SK-N-SH treated with all-trans-retinoic acid at 6 μM for 48 hours (cell line): ENCODE data around the gene ATP6V0B.

Experiments
- ATAC-seq: fragments of 200-7000 bp; cut with Tn5 transposase; 3 replicates; pipeline ENCODE4 v1.9.1; 2020; ENCODE audit warnings: mild to moderate bottlenecking, moderate library complexity
- ARNTL ChIP-seq: fragments of 450-650 bp; formaldehyde crosslinking; IDR thresholded peaks from 2 replicates; pipeline ENCODE4 v1.5.0; 2020; ENCODE audit warnings: low read depth, mild to moderate bottlenecking, moderate library complexity, borderline replicate concordance
- CSRNP3 ChIP-seq: fragments of 250-450 bp; sonication (Bioruptor Pico); IDR thresholded peaks from 2 replicates; pipeline ENCODE4 v1.5.1; 2021; ENCODE audit warnings: mild to moderate bottlenecking, moderate library complexity
- GLIS3 ChIP-seq: fragments of 250-450 bp; sonication (Bioruptor Pico); IDR thresholded peaks from 2 replicates; pipeline ENCODE4 v1.5.0; 2020; ENCODE audit warnings: mild to moderate bottlenecking, moderate library complexity
- ISL1 ChIP-seq: fragments of 250-450 bp; sonication (Bioruptor Pico); IDR thresholded peaks from 2 replicates; pipeline ENCODE4 v2.1.2; 2022; ENCODE audit warnings: mild to moderate bottlenecking, moderate library complexity
- OSR1 ChIP-seq: fragments of 250-450 bp; sonication (Bioruptor Pico); IDR thresholded peaks from 2 replicates; pipeline ENCODE4 v1.8.0; 2022; ENCODE audit warnings: moderate library complexity, mild to moderate bottlenecking, inconsistent platforms
- POU6F1 ChIP-seq: fragments of 250-450 bp; sonication (Bioruptor Pico); IDR thresholded peaks from 2 replicates; pipeline ENCODE4 v1.8.0; 2021; ENCODE audit warnings: low read depth, mild to moderate bottlenecking, moderate library complexity, borderline replicate concordance
- PPARA ChIP-seq: fragments of 250-450 bp; sonication (Bioruptor Pico); IDR thresholded peaks from 2 replicates; pipeline ENCODE4 v1.5.0; 2020; ENCODE audit warnings: mild to moderate bottlenecking, borderline replicate concordance
- RARB ChIP-seq: fragments of 250-450 bp; sonication (Bioruptor Pico); IDR thresholded peaks from 2 replicates; pipeline ENCODE4 v1.8.0; 2021; ENCODE audit warnings: mild to moderate bottlenecking, moderate library complexity
- SNAI2 ChIP-seq: fragments of 250-450 bp; sonication (Bioruptor Pico); IDR thresholded peaks from 2 replicates; pipeline ENCODE4 v1.5.0; 2020; ENCODE audit warnings: mild to moderate bottlenecking, moderate library complexity
- TCF4 ChIP-seq: fragments of 250-450 bp; sonication (Bioruptor Pico); IDR thresholded peaks from 2 replicates; pipeline ENCODE4 v1.8.0; 2021; ENCODE audit warnings: mild to moderate bottlenecking, moderate library complexity, borderline replicate concordance
- TOX ChIP-seq: fragments of 250-450 bp; sonication (Bioruptor Pico); IDR thresholded peaks from 2 replicates; pipeline ENCODE4 v1.8.0; 2021; ENCODE audit warnings: mild to moderate bottlenecking, moderate library complexity, borderline replicate concordance
- TSHZ2 ChIP-seq: fragments of 250-450 bp; sonication (Bioruptor Pico); IDR thresholded peaks from 2 replicates; pipeline ENCODE4 v1.5.0; 2020; ENCODE audit warnings: mild to moderate bottlenecking, moderate library complexity
- ZC3H10 ChIP-seq: fragments of 250-450 bp; sonication (Bioruptor Pico); IDR thresholded peaks from 2 replicates; pipeline ENCODE4 v1.5.1; 2021; ENCODE audit warnings: mild to moderate bottlenecking, moderate library complexity
- ZNF70 ChIP-seq: fragments of 450-650 bp; formaldehyde crosslinking; IDR thresholded peaks from 2 replicates; pipeline ENCODE4 v1.5.0; 2020; ENCODE audit warnings: mild to moderate bottlenecking, moderate library complexity
- ZNF8 ChIP-seq: fragments of 450-650 bp; formaldehyde crosslinking; IDR thresholded peaks from 2 replicates; pipeline ENCODE4 v1.5.0; 2020; ENCODE audit warnings: mild to moderate bottlenecking, moderate library complexity
- TF ChIP-seq, protein P1 (sequence below): fragments of 250-450 bp; sonication (Bioruptor Pico); IDR thresholded peaks from 2 replicates; pipeline ENCODE4 v1.5.1; 2020; ENCODE audit warnings: low read depth, mild to moderate bottlenecking, moderate library complexity
- TF ChIP-seq, protein P2 (sequence below): fragments of 250-450 bp; sonication (Bioruptor Pico); IDR thresholded peaks from 2 replicates; pipeline ENCODE4 v1.8.0; 2020; ENCODE audit warnings: mild to moderate bottlenecking, moderate library complexity, borderline replicate concordance

The ATP6V0B gene

GRCh38 chr1:43936431-43937151, 38.2 kb upstream of the ATP6V0B start (continued):
- TF ChIP-seq GLIS3 (CRISPR knock-in tag) (no peak), PPARA (CRISPR knock-in tag) (no peak), TOX (CRISPR knock-in tag) (no peak), ZC3H10 (CRISPR knock-in tag) (no peak)
- TF ChIP-seq, protein P1, sequence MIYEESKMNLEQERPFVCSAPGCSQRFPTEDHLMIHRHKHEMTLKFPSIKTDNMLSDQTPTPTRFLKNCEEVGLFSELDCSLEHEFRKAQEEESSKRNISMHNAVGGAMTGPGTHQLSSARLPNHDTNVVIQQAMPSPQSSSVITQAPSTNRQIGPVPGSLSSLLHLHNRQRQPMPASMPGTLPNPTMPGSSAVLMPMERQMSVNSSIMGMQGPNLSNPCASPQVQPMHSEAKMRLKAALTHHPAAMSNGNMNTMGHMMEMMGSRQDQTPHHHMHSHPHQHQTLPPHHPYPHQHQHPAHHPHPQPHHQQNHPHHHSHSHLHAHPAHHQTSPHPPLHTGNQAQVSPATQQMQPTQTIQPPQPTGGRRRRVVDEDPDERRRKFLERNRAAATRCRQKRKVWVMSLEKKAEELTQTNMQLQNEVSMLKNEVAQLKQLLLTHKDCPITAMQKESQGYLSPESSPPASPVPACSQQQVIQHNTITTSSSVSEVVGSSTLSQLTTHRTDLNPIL (CRISPR knock-in tag) = no peak
- TF ChIP-seq, protein P2, sequence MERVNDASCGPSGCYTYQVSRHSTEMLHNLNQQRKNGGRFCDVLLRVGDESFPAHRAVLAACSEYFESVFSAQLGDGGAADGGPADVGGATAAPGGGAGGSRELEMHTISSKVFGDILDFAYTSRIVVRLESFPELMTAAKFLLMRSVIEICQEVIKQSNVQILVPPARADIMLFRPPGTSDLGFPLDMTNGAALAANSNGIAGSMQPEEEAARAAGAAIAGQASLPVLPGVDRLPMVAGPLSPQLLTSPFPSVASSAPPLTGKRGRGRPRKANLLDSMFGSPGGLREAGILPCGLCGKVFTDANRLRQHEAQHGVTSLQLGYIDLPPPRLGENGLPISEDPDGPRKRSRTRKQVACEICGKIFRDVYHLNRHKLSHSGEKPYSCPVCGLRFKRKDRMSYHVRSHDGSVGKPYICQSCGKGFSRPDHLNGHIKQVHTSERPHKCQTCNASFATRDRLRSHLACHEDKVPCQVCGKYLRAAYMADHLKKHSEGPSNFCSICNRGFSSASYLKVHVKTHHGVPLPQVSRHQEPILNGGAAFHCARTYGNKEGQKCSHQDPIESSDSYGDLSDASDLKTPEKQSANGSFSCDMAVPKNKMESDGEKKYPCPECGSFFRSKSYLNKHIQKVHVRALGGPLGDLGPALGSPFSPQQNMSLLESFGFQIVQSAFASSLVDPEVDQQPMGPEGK (CRISPR knock-in tag) = no peak
- TF ChIP-seq, all 23 proteins: peak for 0

DNA sequence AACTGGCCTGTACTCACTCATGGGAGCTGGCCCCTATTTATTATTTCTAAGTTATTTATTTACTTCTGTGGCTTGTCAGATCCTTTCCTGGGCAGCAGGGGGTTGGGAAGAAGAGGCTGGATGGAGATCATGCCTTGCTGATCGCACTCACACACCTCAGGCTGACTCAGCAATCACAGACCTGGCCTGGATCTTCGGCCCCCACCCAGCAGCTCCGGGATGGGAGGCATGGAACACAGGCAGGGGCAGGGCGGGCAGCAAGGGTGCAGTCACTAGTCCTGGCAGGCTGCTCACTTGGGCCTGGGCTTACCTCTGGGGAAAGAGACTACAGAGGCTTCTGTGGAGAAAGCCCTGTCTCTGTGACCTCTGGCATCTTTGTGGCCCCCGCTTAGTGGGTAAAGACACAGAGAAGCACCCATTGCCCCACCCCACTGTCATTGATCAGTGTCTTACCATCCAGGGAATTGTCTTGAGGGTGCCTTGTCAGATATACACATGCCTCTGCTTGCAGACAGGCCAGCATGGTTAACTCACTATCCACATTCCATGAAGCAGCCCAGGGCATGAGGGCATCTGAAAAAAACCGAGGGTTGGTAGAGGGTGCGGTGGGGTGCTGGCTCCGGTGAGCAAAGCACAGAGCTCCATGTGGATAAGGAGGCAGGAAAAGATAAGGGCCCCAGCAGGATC, 37.4 kb upstream of the ATP6V0B start:
- no peak for ATAC-seq
- TF ChIP-seq ZNF70 (CRISPR knock-in tag) (no peak), TCF4 (CRISPR knock-in tag) (no peak), ZNF8 (no peak), ZC3H10 (CRISPR knock-in tag) (no peak), POU6F1 (CRISPR knock-in tag) (no peak), RARB (CRISPR knock-in tag) (no peak), SNAI2 (CRISPR knock-in tag) (no peak), OSR1 (CRISPR knock-in tag) (no peak), GLIS3 (CRISPR knock-in tag) (no peak), ISL1 (no peak), TSHZ2 (CRISPR knock-in tag) (no peak), ARNTL (CRISPR knock-in tag) (no peak), CSRNP3 (no peak)
- TF ChIP-seq, protein P1 (CRISPR knock-in tag) = no peak
- TF ChIP-seq, protein P2 (CRISPR knock-in tag) = no peak
